Thyroid gland (tissue), 4 donors: ENCODE results near the gene INPP5D.

ENCODE experiments used
- CTCF ChIP-seq, 6 experiments: fragments of 200-600 bp in 3 of 6; fragments of 450-650 bp in 3 of 6; sonication (generic) in 3 of 6; IDR thresholded peaks; one replicate each; pipeline ENCODE4 v1.5.1; 2016 to 2019; ENCODE audit warnings: antibody characterized with exemption in 6 of 6, mild to moderate bottlenecking in 2 of 6, inconsistent platforms in 1 of 6, moderate library complexity in 1 of 6
- POLR2A ChIP-seq, 2 donors: fragments of 450-650 bp; IDR thresholded peaks; one replicate each; pipeline ENCODE4 v1.6.1; 2017; ENCODE audit warnings: antibody characterized with exemption in 2 of 2, mild to moderate bottlenecking in 2 of 2, moderate library complexity in 1 of 2

DNA sequence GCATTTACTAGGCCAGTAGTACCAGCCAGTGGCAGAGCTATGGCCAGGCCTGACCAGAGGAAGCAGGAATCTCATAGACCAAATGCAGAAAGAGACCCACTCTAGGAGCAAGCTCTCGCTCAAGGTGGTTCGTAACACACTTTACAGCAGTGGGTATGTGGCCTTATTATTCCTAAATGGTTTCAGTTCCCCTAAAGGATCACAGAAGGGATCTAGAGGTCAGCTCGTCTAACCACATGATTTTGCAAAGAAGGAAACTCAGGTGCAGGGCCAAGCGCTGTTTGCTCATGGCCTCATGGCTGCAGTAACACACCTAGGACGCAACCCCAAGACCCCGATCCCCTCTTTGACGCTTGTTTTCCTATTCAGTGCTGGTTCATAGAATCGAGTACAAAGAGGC is 125.8 kb downstream of the INPP5D start:
- no peak for TF ChIP-seq CTCF (IDR thresholded peaks at IDR 0.05)
- TF ChIP-seq POLR2A (IDR thresholded peaks at IDR 0.05): no peak
